Liver (tissue), 9 donors: Measurements from ENCODE around the gene ANKRD11. TPM values are rescaled to one million over a fixed set of nuclear protein-coding genes. Genes with fewer than 3 reads are reported as not detected.

ENCODE experiments used
- DNase-seq: peaks from one replicate; pipeline ENCODE4 v3.0.0-alpha.2; 2017; ENCODE audit warnings: low spot score
- H3K27ac ChIP-seq, 2 donors: one replicate each; pipeline ENCODE4 v1.7.0; 2013; ENCODE audit warnings: inconsistent platforms in 2 of 2, low read length in 2 of 2, control low read depth in 1 of 2, low read depth in 1 of 2, mild to moderate bottlenecking in 1 of 2
- H3K27me3 ChIP-seq, 4 donors: one replicate each; pipeline versions ENCODE4 v1.6.1 to v1.7.0; 2013; ENCODE audit warnings: low read length in 3 of 4, inconsistent platforms in 1 of 4, mild to moderate bottlenecking in 1 of 4, moderate library complexity in 1 of 4; ENCODE audit not compliant: control insufficient read depth in 4 of 4, insufficient read depth in 4 of 4
- H3K36me3 ChIP-seq, 4 donors: one replicate each; pipeline versions ENCODE4 v1.6.1 to v1.7.0; 2013; ENCODE audit warnings: low read length in 3 of 4, mild to moderate bottlenecking in 3 of 4, low read depth in 1 of 4, moderate library complexity in 1 of 4; ENCODE audit not compliant: control insufficient read depth in 4 of 4, insufficient read depth in 3 of 4
- H3K4me1 ChIP-seq, 4 donors: one replicate each; pipeline versions ENCODE4 v1.6.1 to v1.7.0; 2013; ENCODE audit warnings: low read length in 3 of 4, mild to moderate bottlenecking in 3 of 4, moderate library complexity in 1 of 4; ENCODE audit not compliant: control insufficient read depth in 4 of 4, insufficient read depth in 4 of 4
- H3K4me3 ChIP-seq, 3 donors: one replicate each; pipeline versions ENCODE4 v1.6.1 to v1.7.0; 2013; ENCODE audit warnings: low read length in 3 of 3, control low read depth in 1 of 3, low read depth in 1 of 3, mild to moderate bottlenecking in 1 of 3
- H3K9ac ChIP-seq, 2 donors: one replicate each; pipeline ENCODE4 v1.7.0; 2013; ENCODE audit warnings: low read length in 2 of 2, mild to moderate bottlenecking in 2 of 2, moderate library complexity in 2 of 2, control low read depth in 1 of 2, low read depth in 1 of 2
- H3K9me3 ChIP-seq, 4 donors: one replicate each; pipeline versions ENCODE4 v1.6.1 to v1.7.0; 2013; ENCODE audit warnings: low read length in 3 of 4; ENCODE audit not compliant: control insufficient read depth in 4 of 4
- ATF3 ChIP-seq: IDR thresholded peaks from 2 replicates; pipeline ENCODE4 v1.6.1; 2016; ENCODE audit warnings: antibody characterized with exemption
- CTCF ChIP-seq: fragments of 150-350 bp; IDR thresholded peaks from 2 replicates; pipeline ENCODE4 v1.5.1; 2017; ENCODE audit warnings: improper control_type of control experiment, low read depth, low read length; ENCODE audit not compliant: missing input control
- FOXA1 ChIP-seq: IDR thresholded peaks from 2 replicates; pipeline ENCODE4 v1.6.1; 2016; ENCODE audit warnings: antibody characterized with exemption
- FOXA2 ChIP-seq: IDR thresholded peaks from 2 replicates; pipeline ENCODE4 v1.6.1; 2016; ENCODE audit warnings: antibody characterized with exemption
- GABPA ChIP-seq, 2 donors: IDR thresholded peaks in 1 of 2; conservative IDR thresholded peaks in 1 of 2; 2 replicates each; pipeline ENCODE4 v1.6.1; 2016; ENCODE audit warnings: antibody characterized with exemption in 2 of 2, mild to moderate bottlenecking in 1 of 2, moderate library complexity in 1 of 2
- HNF4A ChIP-seq, 2 donors: conservative IDR thresholded peaks; 2 replicates each; pipeline ENCODE4 v1.6.1; 2016; ENCODE audit warnings: antibody characterized with exemption in 2 of 2, mild to moderate bottlenecking in 2 of 2
- HNF4G ChIP-seq: IDR thresholded peaks from 2 replicates; pipeline ENCODE4 v1.6.1; 2016; ENCODE audit warnings: antibody characterized with exemption
- JUND ChIP-seq, 2 donors: IDR thresholded peaks; 2 replicates each; pipeline ENCODE4 v1.6.1; 2016; ENCODE audit warnings: antibody characterized with exemption in 2 of 2
- MAX ChIP-seq: IDR thresholded peaks from 2 replicates; pipeline ENCODE4 v1.6.1; 2016; ENCODE audit warnings: antibody characterized with exemption
- NR2F2 ChIP-seq: IDR thresholded peaks from 2 replicates; pipeline ENCODE4 v1.6.1; 2016; ENCODE audit warnings: antibody characterized with exemption
- RAD21 ChIP-seq, 2 donors: IDR thresholded peaks; 2 replicates each; pipeline ENCODE4 v1.6.1; 2016; ENCODE audit warnings: antibody characterized with exemption in 2 of 2, mild to moderate bottlenecking in 2 of 2
- REST ChIP-seq: IDR thresholded peaks from 2 replicates; pipeline ENCODE4 v1.6.1; 2016; ENCODE audit warnings: antibody characterized with exemption, mild to moderate bottlenecking
- RXRA ChIP-seq, 2 donors: IDR thresholded peaks; 2 replicates each; pipeline ENCODE4 v1.6.1; 2017 to 2018; ENCODE audit warnings: antibody characterized with exemption in 2 of 2, mild to moderate bottlenecking in 1 of 2
- YY1 ChIP-seq: IDR thresholded peaks from 2 replicates; pipeline ENCODE4 v1.6.1; 2016; ENCODE audit warnings: antibody characterized with exemption, mild to moderate bottlenecking
- WGBS: extraction: QIAGEN DNeasy Blood & Tissue Kit; methylation state at CpG from one replicate; pipeline ENCODE4 v1.1.7; 2013; 5-methylcytosine and 5-hydroxymethylcytosine counted together
- polyA plus RNA-seq, 2 donors: library from polyadenylated mRNA; stranded (reverse) in 1 of 2; unstranded in 1 of 2; fragments of 200-250 nt in 1 of 2; fragments of >200 nt in 1 of 2; fragmentation: Nextera tagmentation in 1 of 2; extraction: Ambion mirVana in 1 of 2; gene quantifications; one replicate each; pipeline versions ENCODE4 v1.2.1 to v1.2.3, GENCODE V29; 2013 to 2015
- total RNA-seq, 2 donors: library from RNA; depleted of rRNA; stranded (reverse); fragments of >200 nt; gene quantifications; one replicate each; pipeline ENCODE4 v1.2.3, GENCODE V29; 2014
- donor health status: healthy.
- donor health status: healthy.
- donor health status: healthy.
- donor health status: healthy.
- donor health status: healthy.

Gene ANKRD11
- total and polyA plus RNA-seq, 4 donors, result 16.3 to 55.1 (median 28.0) TPM

GRCh38 chr16:89275837-89276720 is 214.3 kb downstream of the ANKRD11 start:
- Histone ChIP-seq H3K4me1 (no peaks in the 10 kb centered on the region), H3K27me3 (no peaks in the 10 kb centered on the region), H3K36me3 (peaks cover 6 to 59% (median 24%) of the 10 kb centered on the region in 4 donors), H3K27ac (no peak overlapping the region), H3K9me3 (no peaks in the 10 kb centered on the region), H3K4me3 (no peak overlapping the region), H3K9ac (no peak overlapping the region)
- DNase-seq, result no peak
- no peak for TF ChIP-seq JUND (IDR thresholded peaks at IDR 0.05)
- no peak for TF ChIP-seq HNF4A (conservative IDR thresholded peaks at IDR 0.05)
- no peak for TF ChIP-seq HNF4G
- no peak for TF ChIP-seq FOXA2
- WGBS, result 97% methylated on average over 39 of the region's 39 CpGs

GRCh38 chr16:89275284-89275584 is 215.1 kb downstream of the ANKRD11 start:
- Histone ChIP-seq H3K27me3 (no peaks in the 10 kb centered on the region), H3K4me3 (no peak overlapping the region), H3K9me3 (no peaks in the 10 kb centered on the region), H3K27ac (no peak overlapping the region), H3K4me1 (no peaks in the 10 kb centered on the region), H3K9ac (no peak overlapping the region), H3K36me3 (peaks cover 6 to 59% (median 22%) of the 10 kb centered on the region in 4 donors)
- TF ChIP-seq NR2F2 (no peak), GABPA (IDR thresholded peaks at IDR 0.05 in 1 of 2, conservative IDR thresholded peaks at IDR 0.05 in 1 of 2) (no peak), JUND (IDR thresholded peaks at IDR 0.05) (no peak), MAX (no peak), FOXA2 (no peak), RXRA (IDR thresholded peaks at IDR 0.05) (no peak), REST (no peak), ATF3 (no peak), CTCF (no peak), FOXA1 (no peak), HNF4G (no peak), RAD21 (IDR thresholded peaks at IDR 0.05) (no peak), YY1 (no peak)
- WGBS, result 94% methylated on average over 11 of the region's 11 CpGs
- DNase-seq, result no peak
